Measurements from ENCODE around the gene TRPT1.

- TF ChIP-seq EZH2phosphoT487 (IDR thresholded peaks at IDR 0.05; ENCODE audit: borderline replicate concordance, low read depth, low read length) (no peak), CTCF (conservative IDR thresholded peaks at IDR 0.05; ENCODE audit: low read length) (no peak)
Measured at GRCh38 chr11:64224891-64225607, 937 bp downstream of the TRPT1 start.
